ENCODE results near the gene TLCD3B.

Gene TLCD3B

GRCh38 chr16:29988346-29989075, 42.6 kb downstream of the TLCD3B start:
- DNase-seq (ENCODE audit: low read depth), result no peak

- no peak for DNase-seq (ENCODE audit: low read depth)
Observed at GRCh38 chr16:29987371-29988085, 43.5 kb downstream of the TLCD3B start.

GRCh38 chr16:29986931-29987330, 44.1 kb downstream of the TLCD3B start:
- DNase-seq (ENCODE audit: low read depth), result no peak

- no peak for DNase-seq (ENCODE audit: low read depth)
Observed at GRCh38 chr16:29986231-29986630, 44.8 kb downstream of the TLCD3B start.

DNA sequence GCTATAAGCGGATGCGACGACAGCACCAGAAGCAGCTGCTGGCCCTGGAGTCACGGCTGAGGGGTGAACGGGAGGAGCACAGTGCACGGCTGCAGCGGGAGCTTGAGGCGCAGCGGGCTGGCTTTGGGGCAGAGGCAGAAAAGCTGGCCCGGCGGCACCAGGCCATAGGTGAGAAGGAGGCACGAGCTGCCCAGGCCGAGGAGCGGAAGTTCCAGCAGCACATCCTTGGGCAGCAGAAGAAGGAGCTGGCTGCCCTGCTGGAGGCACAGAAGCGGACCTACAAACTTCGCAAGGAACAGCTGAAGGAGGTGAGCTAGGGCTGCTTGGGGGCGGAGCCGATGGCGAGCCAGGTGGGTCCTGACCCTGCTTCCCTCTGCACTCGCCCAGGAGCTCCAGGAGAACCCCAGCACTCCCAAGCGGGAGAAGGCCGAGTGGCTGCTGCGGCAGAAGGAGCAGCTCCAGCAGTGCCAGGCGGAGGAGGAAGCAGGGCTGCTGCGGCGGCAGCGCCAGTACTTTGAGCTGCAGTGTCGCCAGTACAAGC, 45.7 kb downstream of the TLCD3B start:
- DNase-seq (ENCODE audit: low read depth), result no peak

DNA sequence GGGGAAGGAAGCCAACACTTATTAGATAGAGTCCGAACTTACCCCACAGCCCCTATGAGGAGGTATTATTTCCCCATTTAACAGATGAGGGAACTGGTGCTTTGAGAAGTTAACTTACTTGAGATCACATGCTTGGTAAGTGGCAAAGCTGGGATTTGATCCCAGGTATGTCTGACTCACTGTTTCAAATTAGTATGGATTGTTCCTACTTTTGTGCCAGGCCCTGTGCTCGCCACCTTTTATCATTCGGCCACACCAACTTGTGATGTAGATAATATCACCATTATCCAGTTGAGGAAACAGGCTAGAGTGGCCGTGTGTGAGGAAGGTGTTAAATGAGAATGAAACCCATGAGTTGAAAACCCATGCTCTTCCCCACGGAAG, 46.3 kb downstream of the TLCD3B start:
- DNase-seq (ENCODE audit: low read depth), result no peak

GRCh38 chr16:29984137-29984763, 46.8 kb downstream of the TLCD3B start:
- no peak for DNase-seq (ENCODE audit: low read depth)

DNA sequence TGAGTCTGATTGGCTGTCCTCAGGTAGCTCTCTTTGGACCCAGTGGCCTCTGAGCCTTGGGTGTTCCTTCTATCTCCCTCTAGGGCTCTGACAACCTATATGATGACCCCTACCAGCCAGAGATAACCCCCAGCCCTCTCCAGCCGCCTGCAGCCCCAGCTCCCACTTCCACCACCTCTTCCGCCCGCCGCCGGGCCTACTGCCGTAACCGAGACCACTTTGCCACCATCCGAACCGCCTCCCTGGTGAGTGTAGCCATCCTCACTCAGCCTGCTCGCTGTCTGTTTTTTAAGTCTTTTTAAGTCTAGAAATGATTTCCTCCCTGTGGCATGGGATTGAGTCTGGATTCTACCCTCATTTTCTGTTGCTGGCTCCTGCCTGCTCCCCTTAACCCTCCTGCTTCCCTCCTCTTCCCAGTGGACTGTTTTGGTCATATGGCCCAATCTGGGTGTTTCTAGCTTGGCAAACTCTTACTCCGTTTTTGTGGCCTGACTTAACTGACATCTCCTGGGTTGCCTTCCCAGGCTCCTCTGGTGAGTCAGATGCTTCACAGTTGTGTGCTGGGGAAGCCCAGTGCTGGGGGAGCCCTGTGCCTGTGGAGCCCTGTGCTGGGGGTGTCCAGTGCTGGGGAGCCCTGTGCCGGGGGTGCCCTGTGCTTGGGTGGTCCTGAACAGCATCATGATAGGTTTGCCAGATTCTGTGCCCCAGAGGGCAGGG, 47.5 kb downstream of the TLCD3B start:
- DNase-seq (ENCODE audit: low read depth), result no peak

- no peak for DNase-seq (ENCODE audit: low read depth)
Observed at GRCh38 chr16:29982560-29983419, 48.3 kb downstream of the TLCD3B start.

DNA sequence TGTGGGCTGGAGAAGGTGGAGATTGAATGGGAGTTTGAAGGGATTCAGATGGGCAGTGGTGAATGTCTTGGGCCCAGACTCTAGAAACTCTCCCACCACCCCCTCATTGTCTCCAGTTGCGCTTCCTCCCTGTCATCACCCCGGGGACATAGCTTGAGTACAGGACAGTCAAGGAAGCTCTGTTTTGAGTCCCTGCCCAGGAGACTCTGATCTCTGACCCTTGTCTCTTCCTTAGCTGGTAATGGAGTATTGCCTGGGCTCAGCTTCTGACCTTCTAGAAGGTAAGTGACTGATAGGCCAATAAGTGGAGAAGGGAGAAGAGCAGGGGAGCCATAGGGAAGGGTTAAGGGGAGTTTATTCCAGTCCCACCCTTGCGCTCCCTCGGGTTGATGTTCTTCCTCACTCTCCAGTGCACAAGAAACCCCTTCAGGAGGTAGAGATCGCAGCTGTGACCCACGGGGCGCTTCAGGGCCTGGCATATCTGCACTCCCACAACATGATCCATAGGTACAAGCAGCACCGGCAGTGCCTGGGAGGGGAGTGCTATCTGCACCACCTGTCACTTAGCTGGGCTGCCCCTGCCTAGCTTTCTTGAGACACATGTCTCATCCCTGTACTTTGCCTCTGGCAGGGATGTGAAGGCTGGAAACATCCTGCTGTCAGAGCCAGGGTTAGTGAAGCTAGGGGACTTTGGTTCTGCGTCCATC, 52.4 kb downstream of the TLCD3B start:
- DNase-seq (ENCODE audit: low read depth), result no peak

DNA sequence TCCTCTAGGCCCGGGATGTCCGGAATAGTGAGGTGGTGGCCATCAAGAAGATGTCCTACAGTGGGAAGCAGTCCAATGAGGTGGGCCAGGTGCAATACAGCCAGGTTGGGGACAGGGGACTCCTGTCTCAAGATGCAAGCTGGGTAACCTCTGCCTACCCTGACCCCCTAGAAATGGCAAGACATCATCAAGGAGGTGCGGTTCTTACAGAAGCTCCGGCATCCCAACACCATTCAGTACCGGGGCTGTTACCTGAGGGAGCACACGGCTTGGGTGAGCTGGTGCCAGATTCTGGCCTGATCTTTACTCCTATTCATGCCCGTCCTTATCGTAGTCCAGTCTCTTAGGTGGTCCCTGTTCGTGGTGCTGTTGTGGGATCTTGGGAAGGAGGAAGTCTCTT, 53.0 kb downstream of the TLCD3B start:
- DNase-seq (ENCODE audit: low read depth), result no peak

DNA sequence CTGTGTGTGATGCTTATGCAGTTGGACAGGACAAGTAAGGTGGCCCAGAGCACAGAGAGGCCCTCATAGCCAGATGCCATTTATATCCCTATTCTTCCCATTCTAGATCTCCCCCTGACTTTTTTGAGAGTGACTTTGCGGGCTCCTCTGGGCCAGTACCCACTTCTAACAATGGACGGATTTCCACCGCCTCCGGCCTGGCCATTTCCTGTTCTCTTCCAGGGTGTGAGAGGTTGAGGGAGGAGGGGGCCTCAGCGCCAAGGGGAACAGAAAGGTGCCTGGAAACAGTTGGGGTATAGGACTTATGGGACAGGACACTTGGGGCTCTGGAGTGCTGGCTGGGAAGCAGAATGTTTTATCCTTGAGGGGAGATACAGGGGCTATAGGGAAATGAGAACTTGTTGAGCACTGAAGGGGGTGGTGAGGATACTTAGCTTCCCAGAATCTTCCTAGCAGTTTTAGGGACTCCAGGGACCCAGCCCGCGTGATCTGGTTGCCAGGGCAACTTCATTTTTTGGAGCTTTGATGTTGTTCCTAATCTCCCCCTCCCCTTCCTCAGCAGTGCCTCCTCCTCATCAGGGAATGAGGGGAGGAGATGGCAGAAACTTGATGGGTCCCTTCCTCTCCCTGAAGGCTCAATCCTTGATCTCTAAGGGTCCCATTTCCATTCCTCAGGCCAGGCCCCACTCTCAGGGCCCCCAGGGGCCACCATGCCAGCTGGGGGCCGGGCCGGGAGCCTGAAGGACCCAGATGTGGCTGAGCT, 53.8 kb downstream of the TLCD3B start:
- DNase-seq (ENCODE audit: low read depth), result no peak

DNA sequence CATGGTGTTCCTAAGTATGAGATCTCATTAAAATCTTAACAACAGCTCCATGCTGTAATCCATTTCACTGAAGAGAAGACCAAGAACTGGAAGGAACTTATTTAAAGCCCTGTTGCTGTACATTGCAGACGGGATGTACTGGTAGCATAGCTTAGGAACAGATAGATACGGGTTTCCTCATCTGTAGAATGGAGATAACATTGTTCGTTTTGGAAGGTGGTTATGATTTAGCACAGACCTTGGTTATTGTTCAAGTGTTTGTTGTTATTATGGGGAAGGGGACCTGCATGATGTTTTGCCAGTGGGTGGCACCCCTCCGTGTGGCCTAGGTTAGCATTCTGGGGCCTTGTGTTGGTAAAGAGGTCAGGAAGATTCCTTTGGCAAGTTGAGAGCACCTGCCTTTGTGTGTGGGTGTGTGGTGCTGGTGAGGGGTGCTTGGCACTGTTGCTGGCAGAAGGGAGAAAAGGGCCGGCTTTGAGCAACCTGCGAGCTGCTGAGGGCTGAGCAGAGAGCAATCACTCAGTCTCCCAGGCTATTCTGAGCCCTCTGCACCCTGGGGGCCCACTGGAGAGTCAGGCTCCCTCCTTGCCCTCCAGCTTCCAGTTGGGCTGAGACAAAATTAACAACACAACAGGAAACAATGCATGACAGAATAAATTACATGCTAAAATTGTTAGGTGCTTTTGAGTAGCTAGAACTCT, 55.1 kb downstream of the TLCD3B start:
- DNase-seq (ENCODE audit: low read depth), result no peak

GRCh38 chr16:29975134-29975538, 55.9 kb downstream of the TLCD3B start:
- DNase-seq (ENCODE audit: low read depth), result no peak

All from stimulated activated CD8-positive, alpha-beta memory T cell treated with anti-CD3 and anti-CD28 coated beads, Interleukin-7, amount 100 ng/mL, for 24 hours (primary cell).